GM19468 (cell line): ENCODE results near the gene IMPA2.
"Not testable (repeated sequence)": the region's sequence is repeated elsewhere in the genome, so short reads cannot be mapped to it uniquely, and the experiment has no call there.

ENCODE experiments used
- ATAC-seq: cut with Tn5 transposase; IDR thresholded peaks from one replicate; pipeline ENCODE4 v1.9.1; 2021; ENCODE audit warnings: mild to moderate bottlenecking, moderate library complexity, moderate number of reproducible peaks; ENCODE audit not compliant: unreplicated experiment; ENCODE audit errors: extremely low read depth

The IMPA2 gene

DNA sequence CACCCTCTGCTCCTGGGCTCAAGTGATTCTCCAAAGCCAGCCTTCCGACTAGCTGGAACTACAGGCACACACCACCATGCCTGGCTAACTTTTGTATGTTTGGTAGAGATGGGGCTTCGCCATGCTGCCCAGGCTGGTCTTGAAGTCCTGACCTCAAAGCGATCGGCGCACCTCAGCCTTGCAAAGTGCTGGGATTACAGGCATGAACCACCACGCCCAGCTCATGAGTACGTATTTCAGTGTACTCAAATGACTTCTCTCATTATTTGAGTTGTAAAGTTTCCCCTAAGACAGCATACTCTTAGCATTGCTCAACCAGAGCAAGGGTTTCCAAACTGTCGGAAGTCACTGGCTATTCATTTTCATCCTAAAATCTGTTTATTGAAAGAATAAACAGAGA is 40.3 kb downstream of the IMPA2 start:
- ATAC-seq: no peak

GRCh38 chr18:12023375-12023774 is 42.1 kb downstream of the IMPA2 start:
- no peak for ATAC-seq

DNA sequence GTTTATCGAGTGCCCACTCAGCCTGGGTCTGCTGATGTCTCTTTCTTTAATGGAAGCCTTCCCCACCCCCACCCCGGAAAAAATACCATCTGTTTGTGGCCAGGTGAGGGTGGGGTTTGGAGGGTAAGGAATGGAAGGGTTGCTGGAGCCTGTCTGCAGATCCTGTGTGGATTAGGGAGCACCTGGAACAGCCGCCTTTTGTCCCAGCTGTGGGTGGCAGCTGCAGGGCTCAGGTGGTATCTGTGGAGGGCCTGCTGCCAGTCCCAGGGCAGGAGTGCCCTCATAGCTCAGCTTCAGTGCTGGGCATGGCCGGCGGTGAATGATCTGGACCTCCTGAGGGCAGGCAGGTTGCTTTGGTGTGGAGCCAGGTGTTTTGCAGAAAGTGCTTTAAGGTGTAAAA is 45.3 kb downstream of the IMPA2 start:
- ATAC-seq: no peak

DNA sequence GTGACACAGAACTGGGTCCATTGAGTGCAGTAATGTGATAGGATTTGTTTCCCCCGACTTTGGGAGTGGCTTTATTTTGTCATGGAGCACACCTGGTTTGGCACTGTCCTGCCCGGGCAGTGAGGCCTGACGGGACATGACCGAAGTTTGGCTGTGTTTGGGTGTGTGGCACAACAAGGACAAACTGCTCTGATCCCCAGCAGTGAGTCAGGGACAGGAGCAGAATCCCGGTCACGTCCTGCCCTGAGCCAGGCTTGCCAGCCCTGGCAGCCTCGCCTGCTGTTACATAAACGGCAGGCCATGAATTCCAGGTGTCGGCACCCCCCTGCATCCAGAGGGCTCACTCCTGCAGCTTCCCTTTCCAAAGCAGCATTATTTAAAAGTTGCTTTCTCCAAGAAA is 45.7 kb downstream of the IMPA2 start:
- ATAC-seq: no peak

DNA sequence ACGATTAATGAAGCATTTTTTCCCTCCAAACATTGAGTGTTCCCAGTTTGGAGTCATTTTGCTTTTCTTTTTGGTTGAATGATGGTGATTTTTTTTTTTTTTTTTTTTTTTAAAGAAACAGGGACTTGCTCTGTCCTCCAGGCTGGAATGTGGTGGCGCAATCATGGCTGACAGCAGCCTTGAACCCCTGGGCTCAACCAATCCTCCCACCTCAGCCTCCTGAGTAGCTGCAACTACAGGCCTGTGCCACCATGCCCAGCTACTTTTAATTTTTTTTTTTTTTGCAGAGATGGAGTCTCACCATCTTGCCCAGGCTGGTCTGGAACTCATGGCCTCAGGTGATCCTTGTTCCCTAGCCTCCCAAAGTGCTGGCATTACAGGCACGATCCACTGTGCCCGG is 46.2 kb downstream of the IMPA2 start:
- ATAC-seq: no peak

DNA sequence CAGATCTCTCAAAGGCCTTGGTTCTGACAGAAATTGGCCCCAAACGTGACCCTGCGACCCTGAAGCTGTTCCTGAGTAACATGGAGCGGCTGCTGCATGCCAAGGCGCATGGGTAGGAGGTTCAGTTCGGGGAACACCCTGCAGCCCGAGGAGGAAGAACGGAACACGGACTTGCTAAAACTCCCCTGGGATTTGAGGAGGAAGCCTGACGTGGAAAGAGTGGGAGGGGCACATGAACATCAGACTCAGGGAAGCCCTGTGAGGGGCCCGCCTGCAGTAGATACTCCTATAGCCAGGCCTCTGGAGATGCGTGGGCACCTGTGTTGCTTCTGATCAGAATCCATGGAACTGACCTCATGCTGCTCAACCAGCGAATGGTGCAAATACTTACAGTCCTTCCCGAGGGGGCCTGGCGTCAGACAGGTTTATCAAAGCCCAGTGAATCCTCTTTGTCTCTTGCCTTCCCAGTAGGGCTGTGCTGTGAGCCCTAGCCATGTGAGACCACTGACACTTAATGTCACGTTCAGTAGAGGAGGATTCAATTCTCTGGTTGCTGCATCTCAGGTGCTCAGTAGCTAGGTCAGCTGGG is 46.8 kb downstream of the IMPA2 start:
- ATAC-seq: no peak

DNA sequence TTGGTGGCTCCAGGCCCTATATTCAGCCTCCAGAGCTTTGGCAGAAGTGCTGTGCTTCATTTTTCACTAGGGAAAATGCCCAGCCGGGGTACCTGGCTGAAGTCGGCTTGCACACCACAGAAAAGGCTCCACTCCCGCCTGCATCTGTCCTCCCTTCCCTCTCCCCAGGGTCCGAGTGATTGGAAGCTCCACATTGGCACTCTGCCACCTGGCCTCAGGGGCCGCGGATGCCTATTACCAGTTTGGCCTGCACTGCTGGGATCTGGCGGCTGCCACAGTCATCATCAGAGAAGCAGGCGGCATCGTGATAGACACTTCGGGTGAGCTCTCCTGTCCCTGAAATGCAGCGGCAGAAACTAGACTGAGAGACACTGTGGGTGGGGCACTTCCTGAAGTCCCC is 47.4 kb downstream of the IMPA2 start:
- no peak for ATAC-seq

GRCh38 chr18:12029786-12030584 is 48.7 kb downstream of the IMPA2 start:
- ATAC-seq: no peak

- no peak for ATAC-seq
These were observed 49.4 kb downstream of the IMPA2 start for GRCh38 chr18:12030670-12031069.

DNA sequence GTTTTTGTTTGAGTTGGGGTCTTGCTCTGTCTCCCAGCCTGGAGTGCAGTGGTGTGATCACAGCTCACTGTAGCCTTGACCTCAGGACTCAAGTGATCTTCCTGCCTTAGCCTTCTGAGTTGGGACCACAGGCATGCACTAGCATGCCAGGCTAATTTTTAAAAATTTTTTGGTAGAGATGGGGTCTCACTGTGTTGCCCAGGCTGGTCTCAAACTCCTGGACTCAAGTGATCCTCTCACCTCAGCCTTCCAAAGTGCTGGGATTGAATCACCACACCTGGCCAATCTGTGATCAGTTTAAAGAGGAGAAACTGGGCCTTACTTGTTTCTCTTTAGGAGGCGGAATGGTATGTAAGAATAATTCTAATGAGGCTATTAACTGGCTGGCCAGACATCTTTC is 49.9 kb downstream of the IMPA2 start:
- ATAC-seq: no peak

DNA sequence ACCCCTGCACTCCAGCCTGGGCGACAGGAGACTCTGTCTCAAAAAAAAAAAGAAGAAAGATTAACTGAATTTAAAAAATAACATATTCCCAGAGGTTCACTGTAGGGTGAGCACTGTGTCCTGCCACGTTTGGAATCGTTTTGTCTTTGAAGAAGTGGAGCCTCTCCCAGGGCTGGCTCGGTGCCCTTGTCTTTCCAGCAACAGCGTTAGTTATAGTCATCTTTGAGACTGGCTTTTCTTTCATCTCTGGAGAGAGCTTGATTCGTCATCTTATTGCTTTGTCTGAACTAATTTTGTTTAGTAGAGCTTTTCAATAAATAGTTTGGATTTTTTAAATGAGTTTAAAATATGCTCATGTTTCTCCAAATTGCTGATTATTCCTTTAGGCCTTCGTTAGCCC is 50.5 kb downstream of the IMPA2 start:
- ATAC-seq: no peak

GRCh38 chr18:12032786-12033642 is 51.7 kb downstream of the IMPA2 start:
- no peak for ATAC-seq

- ATAC-seq: no peak
These were observed 52.3 kb downstream of the IMPA2 start for GRCh38 chr18:12033643-12034025.

DNA sequence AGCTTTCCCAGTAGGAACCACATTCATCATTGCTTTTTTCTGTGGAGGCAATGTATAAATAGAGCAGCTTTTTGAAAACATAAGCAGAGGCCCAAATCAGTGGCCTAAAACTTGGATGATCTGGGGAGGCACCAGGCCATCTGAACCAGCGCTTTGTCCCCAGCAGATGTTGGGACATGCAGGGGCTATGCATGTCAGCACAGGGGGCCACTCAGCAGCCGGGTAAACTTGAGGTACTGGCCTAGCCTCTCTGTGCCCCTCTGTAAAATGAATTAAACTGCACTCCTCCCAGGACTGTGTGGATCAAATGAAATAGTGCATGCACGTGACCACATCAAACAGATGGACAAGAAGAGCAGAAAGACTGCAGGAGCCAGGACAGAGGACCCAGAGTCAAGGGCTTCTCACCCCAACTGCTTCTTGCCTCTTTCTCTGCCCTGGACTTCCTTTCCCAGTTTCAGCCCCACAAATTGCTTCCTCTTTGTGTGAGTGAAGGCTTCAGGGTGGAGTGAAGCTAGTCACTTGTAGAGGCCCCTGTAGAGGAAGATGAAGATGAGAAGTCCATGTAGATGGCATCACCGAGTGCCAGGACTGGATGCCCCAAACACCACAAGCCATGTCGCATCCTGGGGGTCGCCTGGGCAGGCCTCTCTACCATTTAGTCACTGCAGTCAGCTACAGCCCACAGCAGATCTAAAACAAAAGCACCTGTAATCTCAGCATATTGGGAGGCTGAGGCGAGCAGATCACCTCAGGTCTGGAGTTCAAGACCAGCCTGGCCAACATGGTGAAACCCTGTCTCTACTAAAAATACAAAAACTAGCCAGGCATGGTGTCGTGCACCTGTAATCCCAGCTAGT is 53.2 kb downstream of the IMPA2 start:
- no peak for ATAC-seq

- no peak for ATAC-seq
These were observed 54.2 kb downstream of the IMPA2 start for GRCh38 chr18:12035481-12035880.

- no peak for ATAC-seq
These were observed 55.0 kb downstream of the IMPA2 start for GRCh38 chr18:12036201-12036751.

- no peak for ATAC-seq
These were observed 56.9 kb downstream of the IMPA2 start for GRCh38 chr18:12038082-12038638.

GRCh38 chr18:12038639-12039539 is 57.6 kb downstream of the IMPA2 start:
- no peak for ATAC-seq

DNA sequence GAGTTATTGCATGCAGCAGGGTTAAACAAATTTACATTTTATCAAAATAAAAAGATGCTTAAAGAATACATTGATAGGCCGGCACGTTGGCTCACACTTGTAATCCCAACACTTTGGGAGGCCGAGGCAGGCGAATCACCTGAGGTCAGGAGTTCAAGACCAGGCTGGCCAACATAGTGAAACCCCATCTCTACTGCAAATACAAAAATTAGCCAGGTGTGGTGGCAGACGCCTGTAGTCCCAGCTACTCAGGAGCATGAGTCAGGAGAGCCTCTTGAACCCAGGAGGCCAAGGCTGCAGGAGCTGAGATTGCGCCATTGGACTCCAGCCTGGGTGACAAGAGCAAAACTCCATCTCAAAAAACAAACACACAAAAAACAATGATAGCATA is 58.2 kb downstream of the IMPA2 start:
- not testable (repeated sequence) for ATAC-seq
